ENCODE results near the gene ST8SIA2.
"Not testable (repeated sequence)": the region's sequence is repeated elsewhere in the genome, so short reads cannot be mapped to it uniquely, and the experiment has no call there.

The ST8SIA2 gene

DNA sequence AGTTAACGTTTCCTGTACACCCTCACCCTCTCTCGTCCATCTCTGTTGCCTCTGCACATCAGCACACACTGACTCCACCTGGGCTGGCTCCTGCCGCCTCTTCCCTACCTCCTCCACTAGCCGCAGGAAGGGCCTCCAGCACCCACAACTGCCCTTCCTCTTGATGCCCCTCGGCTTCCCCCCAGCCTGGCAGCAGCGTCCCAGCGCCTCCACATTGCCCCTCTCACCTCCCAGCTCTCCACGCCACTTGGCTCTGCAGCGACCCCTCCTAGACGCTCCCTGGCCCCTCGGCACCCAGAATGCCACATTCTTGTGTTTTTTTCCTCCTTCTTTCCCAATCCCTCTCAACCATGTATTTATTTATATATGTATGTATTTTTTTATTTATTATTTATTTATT lies 73.6 kb downstream of the ST8SIA2 start:
- H3K27ac Mint-ChIP-seq, result no peak overlapping the region
- no peaks in the 10 kb centered on the region for H3K36me3 Mint-ChIP-seq (ENCODE audit: low read depth)
- H3K4me1 Mint-ChIP-seq (ENCODE audit: low read depth), result no peaks in the 10 kb centered on the region
- H3K27me3 Mint-ChIP-seq (ENCODE audit: low read depth), result peaks cover 4% of the 10 kb centered on the region
- no peak overlapping the region for H3K4me3 Mint-ChIP-seq
- H3K9me3 Mint-ChIP-seq, result no peaks in the 10 kb centered on the region

DNA sequence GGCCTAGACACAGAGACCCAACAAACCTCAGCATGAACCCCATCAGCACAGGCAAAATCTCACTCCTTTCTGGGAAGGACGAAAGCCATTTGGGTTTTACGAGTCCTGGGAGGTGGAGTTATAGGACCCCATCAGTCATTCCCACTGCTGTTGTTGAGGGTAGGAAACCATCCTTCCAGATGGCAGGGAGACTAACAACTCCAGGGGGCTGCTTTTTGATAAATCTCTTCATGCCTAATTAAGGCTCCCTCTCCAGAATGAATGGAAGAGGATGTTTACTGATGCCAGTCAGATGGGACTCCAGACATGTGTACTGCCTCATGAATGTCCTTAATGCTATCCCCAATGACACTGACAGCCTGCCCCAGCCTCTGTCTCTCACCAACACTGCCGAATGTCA lies 75.3 kb downstream of the ST8SIA2 start:
- H3K4me3 Mint-ChIP-seq, result no peak overlapping the region
- H3K9me3 Mint-ChIP-seq, result no peaks in the 10 kb centered on the region
- no peak overlapping the region for H3K27ac Mint-ChIP-seq
- H3K27me3 Mint-ChIP-seq (ENCODE audit: low read depth), result no peaks in the 10 kb centered on the region
- no peaks in the 10 kb centered on the region for H3K4me1 Mint-ChIP-seq (ENCODE audit: low read depth)
- no peaks in the 10 kb centered on the region for H3K36me3 Mint-ChIP-seq (ENCODE audit: low read depth)

DNA sequence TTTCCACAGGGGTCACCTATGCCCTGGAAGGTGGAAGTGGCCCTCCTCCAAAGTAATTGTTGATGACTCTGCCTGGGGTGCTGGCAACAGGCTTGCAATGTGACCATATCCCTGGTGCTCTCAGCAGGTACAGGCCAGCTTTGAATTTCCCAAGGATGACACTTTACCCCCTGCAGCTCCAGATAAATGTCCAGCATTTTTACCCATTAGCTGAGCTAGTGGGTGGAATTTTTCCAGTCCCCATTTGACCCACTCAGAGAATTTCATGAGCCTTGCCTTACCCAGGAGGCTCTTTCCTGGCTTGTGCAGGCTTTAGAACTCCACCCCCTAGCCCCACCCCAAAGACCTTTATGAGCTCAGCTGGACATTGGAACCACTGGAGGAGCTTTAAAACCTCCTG lies 77.6 kb downstream of the ST8SIA2 start:
- no peak overlapping the region for H3K4me3 Mint-ChIP-seq
- no peaks in the 10 kb centered on the region for H3K27me3 Mint-ChIP-seq (ENCODE audit: low read depth)
- H3K36me3 Mint-ChIP-seq (ENCODE audit: low read depth), result no peaks in the 10 kb centered on the region
- H3K9me3 Mint-ChIP-seq, result no peaks in the 10 kb centered on the region
- no peaks in the 10 kb centered on the region for H3K4me1 Mint-ChIP-seq (ENCODE audit: low read depth)
- no peak overlapping the region for H3K27ac Mint-ChIP-seq

DNA sequence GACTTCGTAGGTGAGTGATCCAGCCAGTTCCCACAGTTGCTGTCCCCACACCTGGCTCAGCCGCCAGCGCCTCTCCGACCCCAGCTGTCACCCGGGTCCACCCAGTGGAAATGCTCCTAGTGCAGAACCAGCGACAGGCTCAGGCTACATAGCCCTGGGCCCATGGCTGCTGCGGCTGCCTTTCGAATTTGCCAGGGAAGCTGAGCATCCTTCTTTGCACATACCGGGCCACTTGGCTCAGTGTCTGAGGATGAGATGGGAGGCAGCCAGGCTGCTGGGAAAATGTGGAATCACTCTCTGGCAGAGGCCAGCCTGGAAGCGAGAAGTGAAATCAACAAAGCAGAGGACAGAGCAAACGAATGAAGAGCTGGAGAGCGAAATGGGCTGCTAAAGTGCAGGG lies 80.1 kb downstream of the ST8SIA2 start:
- no peak overlapping the region for H3K4me3 Mint-ChIP-seq
- H3K4me1 Mint-ChIP-seq (ENCODE audit: low read depth), result no peaks in the 10 kb centered on the region
- no peaks in the 10 kb centered on the region for H3K27me3 Mint-ChIP-seq (ENCODE audit: low read depth)
- H3K9me3 Mint-ChIP-seq, result no peaks in the 10 kb centered on the region
- no peaks in the 10 kb centered on the region for H3K36me3 Mint-ChIP-seq (ENCODE audit: low read depth)
- H3K27ac Mint-ChIP-seq, result no peak overlapping the region

DNA sequence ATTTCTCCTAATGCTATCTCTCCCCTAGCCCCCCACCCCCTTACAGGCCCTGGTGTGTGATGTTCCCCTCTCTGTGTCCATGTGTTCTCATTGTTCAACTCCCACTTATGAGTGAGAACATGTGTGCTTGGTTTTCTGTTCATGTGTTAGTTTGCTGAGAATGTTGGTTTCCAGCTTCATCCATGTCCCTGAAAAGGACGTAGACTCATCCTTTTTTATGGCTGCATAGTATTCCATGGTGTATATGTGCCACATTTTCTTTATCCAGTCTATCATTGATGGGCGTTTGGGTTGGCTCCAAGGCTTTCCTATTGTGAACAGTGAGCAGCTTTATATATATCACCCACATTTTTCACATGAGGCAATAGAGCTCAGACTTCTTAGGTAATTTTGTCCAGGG lies 86.0 kb downstream of the ST8SIA2 start:
- not testable (repeated sequence) for H3K36me3 Mint-ChIP-seq (ENCODE audit: low read depth); H3K4me1 Mint-ChIP-seq (ENCODE audit: low read depth); H3K9me3 Mint-ChIP-seq; H3K27me3 Mint-ChIP-seq (ENCODE audit: low read depth); H3K27ac Mint-ChIP-seq; H3K4me3 Mint-ChIP-seq

DNA sequence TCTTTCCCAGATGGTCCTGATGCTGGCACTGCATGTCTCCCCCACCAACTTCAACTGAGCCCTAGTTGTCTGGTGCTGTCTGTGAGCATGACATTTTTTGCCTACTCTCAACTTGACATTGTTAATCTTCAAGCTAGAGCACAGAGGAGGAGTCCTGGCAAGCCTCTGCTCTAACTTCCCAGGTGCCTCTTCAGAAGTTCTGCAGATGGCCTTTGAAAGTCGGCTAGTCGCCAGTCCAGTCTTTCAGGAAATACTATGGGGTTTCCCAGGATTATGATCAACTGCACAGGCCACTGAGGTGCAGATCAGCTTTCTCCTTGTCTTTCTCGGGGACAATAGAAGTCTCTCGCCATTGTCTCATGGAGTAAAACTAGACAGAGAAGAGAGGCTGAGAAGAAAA lies 86.7 kb downstream of the ST8SIA2 start:
- no peak overlapping the region for H3K4me3 Mint-ChIP-seq

DNA sequence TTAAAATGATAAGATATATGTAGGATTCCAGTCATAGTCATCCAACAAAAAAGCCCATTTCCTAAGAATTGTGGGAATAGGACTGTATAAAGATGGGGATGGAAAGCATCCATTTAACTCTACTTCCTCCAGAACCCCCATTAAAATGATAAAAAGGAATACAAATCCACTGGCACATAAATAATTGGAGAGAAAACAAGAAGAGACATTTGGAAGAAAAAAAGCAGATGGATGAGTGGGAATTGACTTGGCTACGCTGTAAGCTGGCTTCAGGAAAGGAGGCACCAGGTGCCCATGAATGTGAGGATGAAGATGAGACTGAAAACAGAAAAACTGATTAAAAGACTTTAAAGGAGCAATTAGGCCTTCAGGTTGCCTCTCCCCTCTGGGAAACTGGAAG lies 91.8 kb downstream of the ST8SIA2 start:
- Mint-ChIP-seq H3K36me3 (ENCODE audit: low read depth) (no peaks in the 10 kb centered on the region), H3K4me1 (ENCODE audit: low read depth) (no peaks in the 10 kb centered on the region), H3K27ac (no peak overlapping the region), H3K27me3 (ENCODE audit: low read depth) (peaks cover 8% of the 10 kb centered on the region), H3K9me3 (peaks cover 4% of the 10 kb centered on the region), H3K4me3 (no peak overlapping the region)

More for the DNA sequence above, 86.7 kb downstream of the ST8SIA2 start:
- no peaks in the 10 kb centered on the region for H3K4me1 Mint-ChIP-seq (ENCODE audit: low read depth)
- no peaks in the 10 kb centered on the region for H3K36me3 Mint-ChIP-seq (ENCODE audit: low read depth)
- no peaks in the 10 kb centered on the region for H3K9me3 Mint-ChIP-seq
- H3K27me3 Mint-ChIP-seq (ENCODE audit: low read depth), result peaks cover 8% of the 10 kb centered on the region
- no peak overlapping the region for H3K27ac Mint-ChIP-seq

DNA sequence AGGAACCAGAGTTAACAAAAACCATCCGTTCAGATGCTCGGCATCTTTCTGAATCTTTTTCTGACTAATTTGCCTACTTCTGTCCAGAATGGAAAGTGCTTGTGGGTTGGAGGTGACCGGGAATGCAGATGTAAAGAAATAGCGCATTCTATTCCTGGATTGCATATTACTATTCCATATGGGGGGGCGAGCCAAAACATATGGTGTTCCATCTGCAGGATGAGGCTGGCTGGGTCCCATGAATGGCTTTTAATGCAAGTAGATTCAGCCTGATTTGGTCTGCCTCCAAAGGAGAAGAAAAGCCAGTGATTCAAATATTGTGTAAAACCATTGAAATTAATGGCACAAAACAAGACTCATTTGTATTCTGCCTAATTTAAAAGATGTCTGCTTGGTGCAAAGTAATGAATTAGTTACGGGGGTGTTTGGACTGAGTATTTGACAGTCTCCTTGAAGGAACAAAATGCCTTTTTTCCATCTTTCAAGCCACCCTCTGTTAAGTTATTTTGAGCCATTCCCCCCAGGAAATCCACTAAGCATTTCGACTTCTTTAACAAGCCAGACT lies 99.0 kb downstream of the ST8SIA2 start:
- H3K36me3 Mint-ChIP-seq (ENCODE audit: low read depth), result no peaks in the 10 kb centered on the region
- no peaks in the 10 kb centered on the region for H3K4me1 Mint-ChIP-seq (ENCODE audit: low read depth)
- no peak overlapping the region for H3K4me3 Mint-ChIP-seq
- no peak overlapping the region for H3K27ac Mint-ChIP-seq
- peaks cover 9% of the 10 kb centered on the region for H3K9me3 Mint-ChIP-seq
- peaks cover 3% of the 10 kb centered on the region for H3K27me3 Mint-ChIP-seq (ENCODE audit: low read depth)

DNA sequence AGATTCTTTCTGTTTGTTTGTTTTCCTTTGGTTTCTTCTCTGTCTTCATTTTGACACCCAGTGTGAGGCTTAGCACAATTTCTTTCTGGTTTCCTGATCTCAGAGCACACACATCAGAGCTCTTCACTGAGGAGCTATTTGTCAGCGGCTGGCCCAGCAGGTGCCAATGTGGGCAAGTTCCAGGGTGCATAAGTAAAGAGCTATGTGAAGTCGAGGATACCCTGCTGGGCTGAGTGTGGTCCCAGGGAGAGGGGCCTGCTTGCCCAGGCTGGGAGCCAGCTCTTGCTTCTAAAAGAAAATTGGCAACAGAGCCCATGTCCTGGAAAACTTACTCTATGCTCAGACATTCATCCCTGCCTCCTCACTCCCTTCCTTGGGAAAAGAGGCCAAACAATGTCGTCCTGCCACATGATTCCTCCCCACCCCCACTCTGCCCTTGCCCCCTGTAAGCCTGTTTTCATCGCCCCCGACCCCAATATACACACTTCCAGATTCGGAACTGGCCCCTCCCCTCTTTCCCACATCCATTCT lies 101.2 kb downstream of the ST8SIA2 start:
- Mint-ChIP-seq H3K4me3 (no peak overlapping the region), H3K9me3 (peaks cover 9% of the 10 kb centered on the region), H3K27ac (no peak overlapping the region), H3K27me3 (ENCODE audit: low read depth) (peaks cover 3% of the 10 kb centered on the region), H3K36me3 (ENCODE audit: low read depth) (no peaks in the 10 kb centered on the region), H3K4me1 (ENCODE audit: low read depth) (no peaks in the 10 kb centered on the region)

DNA sequence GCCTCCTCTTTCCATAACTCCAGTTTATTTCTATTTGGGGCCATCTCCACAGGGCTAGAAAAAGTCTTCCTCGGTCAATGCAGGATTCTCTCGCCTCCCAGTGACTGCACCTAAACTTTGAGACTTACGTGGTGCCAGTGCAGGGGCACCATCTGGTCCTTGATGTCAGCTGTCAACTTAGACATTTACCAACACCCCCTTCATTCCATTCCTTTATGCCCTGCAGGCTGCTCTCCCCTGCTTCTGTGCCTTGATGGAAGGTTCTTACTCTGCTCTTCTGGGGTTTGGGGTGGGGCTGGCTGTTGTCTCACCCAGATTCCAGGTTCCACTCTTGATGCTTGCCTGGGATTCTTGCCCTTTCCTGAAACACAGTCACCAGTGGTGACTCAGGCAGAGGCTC lies 101.8 kb downstream of the ST8SIA2 start:
- H3K27me3 Mint-ChIP-seq (ENCODE audit: low read depth), result peaks cover 3% of the 10 kb centered on the region

DNA sequence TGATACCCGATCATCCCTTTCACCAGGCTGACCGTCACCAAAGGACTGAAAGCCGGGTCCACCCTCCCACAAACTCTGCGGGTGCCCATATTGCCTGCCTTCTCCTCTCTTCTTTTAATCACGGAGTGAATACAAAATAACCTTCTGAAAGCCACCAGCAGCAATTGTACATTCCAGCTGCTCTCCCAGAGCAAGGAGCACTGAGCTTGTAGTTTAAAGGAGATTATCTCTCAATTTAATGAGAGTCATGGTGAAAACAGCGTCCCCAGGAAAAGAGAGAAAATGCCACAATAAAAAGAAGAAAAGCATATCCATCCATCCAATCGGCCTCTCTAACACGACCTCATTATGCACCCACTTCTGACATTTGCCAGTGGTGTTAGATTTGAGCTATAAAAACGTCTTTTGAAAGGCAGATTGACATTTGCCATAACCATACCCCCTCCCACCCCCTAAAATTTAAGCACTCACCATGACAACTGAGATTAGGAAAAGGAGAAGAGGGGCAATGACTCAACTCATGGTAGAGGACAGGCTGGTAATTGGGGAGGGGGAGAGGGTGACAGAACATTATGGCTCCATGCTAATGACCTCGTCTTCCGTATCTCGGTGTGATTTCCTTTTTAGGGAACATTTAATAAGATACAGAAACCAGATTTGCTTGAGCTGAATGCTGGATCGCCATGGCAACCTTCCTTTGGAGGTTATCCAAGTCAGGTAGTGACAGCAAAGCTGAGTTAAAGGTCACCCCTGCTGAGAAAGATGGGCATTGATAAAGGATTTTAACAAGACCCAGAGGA lies 106.2 kb downstream of the ST8SIA2 start:
- Mint-ChIP-seq H3K27me3 (ENCODE audit: low read depth) (peaks cover 20% of the 10 kb centered on the region), H3K27ac (no peak overlapping the region), H3K9me3 (no peaks in the 10 kb centered on the region), H3K36me3 (ENCODE audit: low read depth) (no peaks in the 10 kb centered on the region), H3K4me1 (ENCODE audit: low read depth) (no peaks in the 10 kb centered on the region), H3K4me3 (no peak overlapping the region)

More for the DNA sequence above, 101.8 kb downstream of the ST8SIA2 start:
- H3K36me3 Mint-ChIP-seq (ENCODE audit: low read depth), result no peaks in the 10 kb centered on the region
- no peak overlapping the region for H3K27ac Mint-ChIP-seq
- H3K4me1 Mint-ChIP-seq (ENCODE audit: low read depth), result no peaks in the 10 kb centered on the region
- no peak overlapping the region for H3K4me3 Mint-ChIP-seq
- peaks cover 4% of the 10 kb centered on the region for H3K9me3 Mint-ChIP-seq

DNA sequence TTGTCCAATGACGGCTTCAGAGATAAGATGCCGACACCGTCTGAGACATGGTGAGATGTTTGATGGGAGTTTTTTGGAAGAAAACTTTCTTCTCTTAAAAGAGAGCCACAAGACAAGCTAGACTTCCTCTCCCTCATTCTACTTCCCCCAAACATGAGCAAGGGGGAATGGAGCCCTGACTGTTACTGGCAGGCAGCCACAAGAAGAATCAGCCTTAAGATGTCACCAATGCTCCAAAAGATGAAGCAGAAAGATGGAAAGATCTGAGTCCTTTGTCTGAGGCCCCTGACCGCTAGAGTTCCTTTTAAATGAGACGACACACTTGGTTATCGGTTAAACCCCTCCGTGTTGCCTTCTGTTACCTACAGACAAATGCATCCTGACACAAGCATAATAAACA lies 108.7 kb downstream of the ST8SIA2 start:
- no peak overlapping the region for H3K4me3 Mint-ChIP-seq
- no peaks in the 10 kb centered on the region for H3K4me1 Mint-ChIP-seq (ENCODE audit: low read depth)
- peaks cover 24% of the 10 kb centered on the region for H3K27me3 Mint-ChIP-seq (ENCODE audit: low read depth)
- H3K27ac Mint-ChIP-seq, result no peak overlapping the region
- peaks cover 8% of the 10 kb centered on the region for H3K9me3 Mint-ChIP-seq
- no peaks in the 10 kb centered on the region for H3K36me3 Mint-ChIP-seq (ENCODE audit: low read depth)

DNA sequence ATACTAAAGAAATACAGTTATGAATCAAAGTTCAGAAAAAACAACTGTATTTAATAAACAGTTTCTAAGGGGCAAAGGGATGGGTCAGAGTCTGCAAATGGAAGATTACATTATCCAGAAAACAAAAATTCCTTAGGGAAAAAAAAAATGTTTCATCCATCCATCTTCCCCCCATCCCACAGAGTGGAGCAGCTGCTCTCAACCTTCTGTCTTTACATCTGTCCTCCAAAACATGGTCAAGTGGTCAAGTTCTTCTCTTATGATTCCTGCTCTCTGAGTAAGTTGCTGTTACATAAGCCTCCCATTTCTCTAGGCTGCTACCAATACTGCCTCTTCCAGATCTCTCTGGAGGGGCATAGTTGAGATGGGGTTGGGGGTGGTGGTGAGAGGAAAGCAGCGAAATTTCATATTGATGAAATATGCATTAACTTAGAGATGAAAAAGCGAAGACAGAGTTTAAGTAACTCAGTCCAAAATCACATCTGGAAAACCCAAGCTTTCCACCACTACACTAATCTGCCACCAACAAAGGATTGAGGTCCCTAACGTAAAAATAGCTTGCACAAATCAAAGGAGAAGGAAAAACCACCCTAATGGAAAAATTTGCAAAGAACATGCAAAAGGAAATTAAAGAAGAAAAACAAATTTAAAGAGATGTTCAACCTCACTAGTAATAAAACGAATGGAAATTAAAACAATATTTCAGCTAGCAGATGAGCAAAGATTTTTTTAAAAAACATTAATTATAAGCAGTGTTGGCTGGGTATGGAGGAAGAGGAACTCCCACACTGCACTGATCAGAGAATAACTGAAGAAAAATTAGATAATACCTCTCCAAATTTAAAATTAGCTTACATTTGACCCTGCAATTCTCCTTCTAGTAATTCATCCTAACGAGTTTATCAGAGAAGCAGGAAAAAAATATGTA lies 109.5 kb downstream of the ST8SIA2 start:
- Mint-ChIP-seq H3K9me3 (peaks cover 8% of the 10 kb centered on the region), H3K4me3 (no peak overlapping the region), H3K36me3 (ENCODE audit: low read depth) (no peaks in the 10 kb centered on the region), H3K27ac (no peak overlapping the region), H3K4me1 (ENCODE audit: low read depth) (no peaks in the 10 kb centered on the region), H3K27me3 (ENCODE audit: low read depth) (peaks cover 24% of the 10 kb centered on the region)

DNA sequence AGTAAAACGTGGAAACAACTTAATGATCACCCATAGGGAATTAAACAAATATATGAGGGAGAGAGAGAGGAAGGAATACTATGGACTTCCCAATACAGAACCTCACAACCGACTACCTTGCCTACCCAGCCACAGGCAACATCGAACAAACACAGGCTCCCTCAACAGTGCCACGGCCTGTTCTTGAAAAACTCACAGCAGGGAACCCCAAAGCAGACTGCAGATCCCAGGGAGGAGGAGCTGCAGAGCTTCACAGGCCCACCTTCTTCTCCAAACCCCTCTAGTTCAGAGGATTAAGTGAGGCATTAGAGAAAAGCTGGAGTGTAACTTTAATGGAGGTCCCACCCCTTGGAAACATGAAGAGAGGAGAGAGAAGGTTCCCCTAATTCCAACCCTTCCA lies 110.2 kb downstream of the ST8SIA2 start:
- Mint-ChIP-seq H3K4me1 (ENCODE audit: low read depth) (no peaks in the 10 kb centered on the region), H3K4me3 (no peak overlapping the region), H3K9me3 (peaks cover 8% of the 10 kb centered on the region), H3K36me3 (ENCODE audit: low read depth) (no peaks in the 10 kb centered on the region), H3K27me3 (ENCODE audit: low read depth) (peaks cover 24% of the 10 kb centered on the region), H3K27ac (no peak overlapping the region)
